ENCODE measurements around the gene SPTLC2. TPM values are rescaled to one million over a fixed set of nuclear protein-coding genes. Genes with fewer than 3 reads are reported as not detected.

Gene SPTLC2
- total and polyA plus RNA-seq, 2 of the 8 experiments (the other 6 are each of a cell fraction or from before 2014, with no cell fraction given): 8.9 to 35.1 TPM

DNA sequence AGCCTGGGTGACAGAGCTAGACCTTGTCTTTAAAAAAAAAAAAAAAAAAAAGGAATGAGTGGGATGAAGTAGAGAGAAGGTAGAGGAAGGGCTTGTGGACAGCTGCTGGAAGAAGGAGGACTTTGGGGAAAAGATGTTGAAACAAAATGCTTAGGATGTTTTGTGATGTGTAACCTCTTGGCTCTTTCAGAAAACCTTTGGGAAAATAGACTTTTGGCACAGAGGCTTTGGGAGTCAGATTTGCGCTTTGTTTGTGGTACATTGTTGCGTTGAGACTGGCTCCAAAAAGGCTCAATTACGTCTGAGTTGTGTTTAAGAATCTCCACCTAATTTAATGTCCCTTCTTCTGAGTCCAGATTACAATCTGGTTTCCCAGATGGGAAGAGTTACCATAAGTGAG is 32.9 kb upstream of the SPTLC2 start:
- H3K23ac ChIP-seq (ENCODE audit: insufficient read length): no peak overlapping the region
- no peaks in the 10 kb centered on the region for H3K27me3 ChIP-seq (replicated peaks in 1 of 4; ENCODE audit: control insufficient read depth in 3 of 4, extremely low read depth in 1 of 4, insufficient read depth in 3 of 4, low read length in 3 of 4)
- H3K4me1 ChIP-seq (replicated peaks in 1 of 4; ENCODE audit: control insufficient read depth in 3 of 4, insufficient read depth in 4 of 4, low read length in 3 of 4): peaks cover 0 to 8% (median 6%) of the 10 kb centered on the region in 4 experiments; a peak in 5 of 7 replicates
- no peak overlapping the region for H3K18ac ChIP-seq (ENCODE audit: extremely low read depth, low read length)
- H2BK120ac ChIP-seq (replicated peaks; ENCODE audit: low read depth, low read length): no peak overlapping the region
- no peak overlapping the region for H3K56ac ChIP-seq (replicated peaks; ENCODE audit: insufficient read length, low read depth, low read length)
- H2BK5ac ChIP-seq (ENCODE audit: low read depth, low read length): no peak overlapping the region
- no peak overlapping the region for H3K14ac ChIP-seq (ENCODE audit: insufficient read length)
- H2AFZ ChIP-seq (ENCODE audit: low read length): no peak overlapping the region
- H3K9ac ChIP-seq (replicated peaks in 1 of 4; ENCODE audit: extremely low read depth in 1 of 4, low read depth in 3 of 4, low read length in 3 of 4): no peak overlapping the region
- H3K79me2 ChIP-seq (ENCODE audit: control insufficient read depth in 1 of 2, insufficient read depth in 2 of 2, low read length in 2 of 2): no peaks in the 10 kb centered on the region
- no peak overlapping the region for H2BK15ac ChIP-seq (ENCODE audit: low read length)
- H3K4me2 ChIP-seq (ENCODE audit: insufficient read depth in 1 of 2, low read depth in 2 of 2, low read length in 2 of 2): no peak overlapping the region
- DNase-seq (ENCODE audit: low read depth in 1 of 2, low spot score in 2 of 2): no peak
- no peaks in the 10 kb centered on the region for H3K36me3 ChIP-seq (ENCODE audit: control insufficient read depth in 2 of 4, insufficient read depth in 4 of 4, low read length in 3 of 4)
- H3K9me3 ChIP-seq (ENCODE audit: insufficient read depth in 2 of 2, low read depth in 1 of 2, low read length in 1 of 2): peaks cover 0 to 3% of the 10 kb centered on the region in 2 experiments; a peak in 1 of 4 replicates
- no peak overlapping the region for H2BK12ac ChIP-seq (ENCODE audit: low read depth, low read length)
- no peaks in the 10 kb centered on the region for H3K79me1 ChIP-seq (ENCODE audit: low read depth, low read length)
- H3K4ac ChIP-seq (replicated peaks; ENCODE audit: insufficient read length, low read depth, low read length): no peak overlapping the region
- no peaks in the 10 kb centered on the region for H3K23me2 ChIP-seq (ENCODE audit: low read depth, low read length)
- no peak overlapping the region for H2BK20ac ChIP-seq (ENCODE audit: low read length)
- no peak overlapping the region for H4K8ac ChIP-seq (ENCODE audit: extremely low read depth, insufficient read depth, low read length)
- H4K91ac ChIP-seq (replicated peaks; ENCODE audit: insufficient read length, low read length): no peak overlapping the region
- no peak for FAIRE-seq
- H3K4me3 ChIP-seq (ENCODE audit: extremely low read depth in 1 of 4, insufficient read depth in 2 of 4, low read depth in 3 of 4, low read length in 4 of 4): no peak overlapping the region
- ChIA-PET POLR2A (ENCODE audit: partially characterized antibody) (no interaction called here), CTCF (ENCODE audit: partially characterized antibody) (no interaction called here)
- no peak overlapping the region for H2AK5ac ChIP-seq (ENCODE audit: low read depth, low read length)
- WGBS, 2 experiments (ENCODE audit: extremely low coverage in 1 of 2, insufficient coverage in 1 of 2, insufficient read length in 1 of 2, insufficient replicate concordance in 2 of 2, low coverage in 1 of 2, low lambda C conversion rate in 2 of 2, missing lambda C conversion rate in 1 of 2): 90% methylated on average over 3 of the region's 3 CpGs; no CpG with 5 or more reads in 1 of the 2 experiments
- no peaks in the 10 kb centered on the region for H4K20me1 ChIP-seq (replicated peaks in 1 of 2; ENCODE audit: control insufficient read depth in 1 of 2, insufficient read depth in 2 of 2, low read length in 2 of 2)
- no peak overlapping the region for H4K5ac ChIP-seq (ENCODE audit: insufficient read length, low read depth, low read length)
- no peak overlapping the region for H3K27ac ChIP-seq (ENCODE audit: low read depth, low read length)
- TF ChIP-seq, protein P1, sequence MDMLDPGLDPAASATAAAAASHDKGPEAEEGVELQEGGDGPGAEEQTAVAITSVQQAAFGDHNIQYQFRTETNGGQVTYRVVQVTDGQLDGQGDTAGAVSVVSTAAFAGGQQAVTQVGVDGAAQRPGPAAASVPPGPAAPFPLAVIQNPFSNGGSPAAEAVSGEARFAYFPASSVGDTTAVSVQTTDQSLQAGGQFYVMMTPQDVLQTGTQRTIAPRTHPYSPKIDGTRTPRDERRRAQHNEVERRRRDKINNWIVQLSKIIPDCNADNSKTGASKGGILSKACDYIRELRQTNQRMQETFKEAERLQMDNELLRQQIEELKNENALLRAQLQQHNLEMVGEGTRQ (IDR thresholded peaks at IDR 0.05; ENCODE audit: low read length): no peak
- TF ChIP-seq CREB1 (IDR thresholded peaks at IDR 0.05) (no peak), CEBPB (IDR thresholded peaks at IDR 0.05; ENCODE audit: low read depth, low read length) (no peak), BACH1 (IDR thresholded peaks at IDR 0.05; ENCODE audit: low read length) (no peak), CBX8 (IDR thresholded peaks at IDR 0.05; ENCODE audit: borderline replicate concordance, low read depth, low read length) (no peak), JUN (IDR thresholded peaks at IDR 0.05; ENCODE audit: low read depth, low read length) (no peak), JUND (IDR thresholded peaks at IDR 0.05; ENCODE audit: low read length) (no peak), POLR2A (IDR thresholded peaks at IDR 0.05; ENCODE audit: control extremely low read depth in 1 of 2, low read depth in 2 of 2, low read length in 2 of 2) (no peak), GABPA (IDR thresholded peaks at IDR 0.05; ENCODE audit: borderline replicate concordance, insufficient read depth, low read length) (no peak), BCL11A (IDR thresholded peaks at IDR 0.05; ENCODE audit: low read depth in 2 of 2, low read length in 2 of 2) (no peak), HDAC6 (IDR thresholded peaks at IDR 0.05; ENCODE audit: low read depth, low read length) (no peak), MAFK (IDR thresholded peaks at IDR 0.05; ENCODE audit: low read depth, low read length) (no peak), RBBP5 (IDR thresholded peaks at IDR 0.05; ENCODE audit: borderline replicate concordance, low read depth, low read length) (no peak), SIRT6 (IDR thresholded peaks at IDR 0.05; ENCODE audit: low read length) (no peak)
- TF ChIP-seq, protein P2, sequence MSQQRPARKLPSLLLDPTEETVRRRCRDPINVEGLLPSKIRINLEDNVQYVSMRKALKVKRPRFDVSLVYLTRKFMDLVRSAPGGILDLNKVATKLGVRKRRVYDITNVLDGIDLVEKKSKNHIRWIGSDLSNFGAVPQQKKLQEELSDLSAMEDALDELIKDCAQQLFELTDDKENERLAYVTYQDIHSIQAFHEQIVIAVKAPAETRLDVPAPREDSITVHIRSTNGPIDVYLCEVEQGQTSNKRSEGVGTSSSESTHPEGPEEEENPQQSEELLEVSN (IDR thresholded peaks at IDR 0.05): no peak
